Ovary (tissue), 9 donors: ENCODE measurements around the gene LZIC. TPM values are rescaled to one million over a fixed set of nuclear protein-coding genes. Genes with fewer than 3 reads are reported as not detected.

ENCODE experiments used
- DNase-seq, 5 donors: peaks; one replicate each; pipeline ENCODE4 v3.0.0-alpha.2; 2019 to 2020
- H3K27ac ChIP-seq, 2 donors: fragments of 200-600 bp; one replicate each; pipeline versions ENCODE4 v1.5.1 to v1.8.0; 2019 to 2022
- H3K27me3 ChIP-seq: fragments of 200-600 bp; one replicate; pipeline ENCODE4 v1.8.0; 2022
- H3K36me3 ChIP-seq: fragments of 200-600 bp; sonication (generic); one replicate; pipeline ENCODE4 v1.5.1; 2019
- H3K4me1 ChIP-seq: one replicate; pipeline ENCODE4 v1.8.1; 2013; ENCODE audit warnings: mild to moderate bottlenecking, moderate library complexity; ENCODE audit not compliant: insufficient read depth
- H3K4me3 ChIP-seq: fragments of 200-600 bp; sonication (generic); one replicate; pipeline ENCODE4 v1.5.1; 2017
- H3K9me3 ChIP-seq, 2 donors: fragments of 200-600 bp in 1 of 2; sonication (generic) in 1 of 2; one replicate each; pipeline versions ENCODE4 v1.5.1 to v1.8.1; 2013 to 2019; ENCODE audit warnings: mild to moderate bottlenecking in 1 of 2, moderate library complexity in 1 of 2
- EP300 ChIP-seq: sonication (generic); formaldehyde crosslinking; IDR thresholded peaks from one replicate; pipeline ENCODE4 v1.6.1; 2017; ENCODE audit warnings: antibody characterized with exemption
- POLR2A ChIP-seq: fragments of 450-650 bp; IDR thresholded peaks from one replicate; pipeline ENCODE4 v1.6.1; 2017; ENCODE audit warnings: antibody characterized with exemption, mild to moderate bottlenecking, moderate library complexity
- WGBS, 3 donors: extraction: QIAGEN DNeasy Blood & Tissue Kit in 1 of 3; methylation state at CpG; one replicate each; pipeline versions ENCODE4 v1.1.5 to v1.1.7; 2013 to 2017; 5-methylcytosine and 5-hydroxymethylcytosine counted together
- intact Hi-C, 4 donors: fragments of 100-400 bp; cut with DNase I; formaldehyde crosslinking; loops; one replicate each; pipeline versions ENCODE4 v1.11.0 to v1.15.1; 2022 to 2023
- polyA plus RNA-seq, 2 donors: library from polyadenylated mRNA; stranded (reverse); fragments of 200-250 nt in 1 of 2; fragments of 350-450 nt in 1 of 2; fragmentation: Illumina TruSeq in 1 of 2; extraction: RNeasy Lipid Tissue Mini Kit (QIAGEN cat#74804) in 1 of 2; gene quantifications; one replicate each; pipeline ENCODE4 v1.2.3, GENCODE V29; 2013 to 2014
- total RNA-seq, 7 donors: library from RNA; depleted of rRNA in 2 of 7; stranded (reverse); fragments of >200 nt in 2 of 7; fragmentation: NEBNext Ultra II Directional in 3 of 7; extraction: Animal tissue kit (Norgen Biotek cat#: 25700) in 3 of 7; gene quantifications; one replicate each; pipeline versions ENCODE4 v1.1.0 to v1.2.4, GENCODE V29; 2016 to 2023
- TF ChIP-seq, protein P1 (sequence below), 3 donors: fragments of 450-650 bp in 2 of 3; fragments of 200-600 bp in 1 of 3; IDR thresholded peaks; one replicate each; pipeline versions ENCODE4 v1.5.1 to v1.8.0; 2016 to 2022; ENCODE audit warnings: antibody characterized with exemption in 3 of 3, mild to moderate bottlenecking in 1 of 3
- donor health status: DM: no; HTN: no; CAD: no; lungs with moderate emphysema.
- donor health status: DM: no; HTN: no; CAD: no.
- donor health status: Bipolar disorder and iron deficiency.
- donor health status: DM: yes; HTN: yes; CAD: no.
- donor health status: DM: no; HTN: no; CAD: no.
- donor health status: DM: yes; HTN: yes; CAD: no.

Gene LZIC
- total and polyA plus RNA-seq, 9 donors, result 21.2 to 61.3 (median 40.2) TPM

GRCh38 chr1:9902060-9902452, 41.1 kb downstream of the LZIC start:
- no peaks in the 10 kb centered on the region for H3K9me3 ChIP-seq
- no peak overlapping the region for H3K4me3 ChIP-seq
- peaks cover 13% of the 10 kb centered on the region for H3K4me1 ChIP-seq
- intact Hi-C loops, result no loop called here
- no peaks in the 10 kb centered on the region for H3K27me3 ChIP-seq
- no peak for TF ChIP-seq POLR2A
- TF ChIP-seq EP300, result no peak
- TF ChIP-seq, protein P1, sequence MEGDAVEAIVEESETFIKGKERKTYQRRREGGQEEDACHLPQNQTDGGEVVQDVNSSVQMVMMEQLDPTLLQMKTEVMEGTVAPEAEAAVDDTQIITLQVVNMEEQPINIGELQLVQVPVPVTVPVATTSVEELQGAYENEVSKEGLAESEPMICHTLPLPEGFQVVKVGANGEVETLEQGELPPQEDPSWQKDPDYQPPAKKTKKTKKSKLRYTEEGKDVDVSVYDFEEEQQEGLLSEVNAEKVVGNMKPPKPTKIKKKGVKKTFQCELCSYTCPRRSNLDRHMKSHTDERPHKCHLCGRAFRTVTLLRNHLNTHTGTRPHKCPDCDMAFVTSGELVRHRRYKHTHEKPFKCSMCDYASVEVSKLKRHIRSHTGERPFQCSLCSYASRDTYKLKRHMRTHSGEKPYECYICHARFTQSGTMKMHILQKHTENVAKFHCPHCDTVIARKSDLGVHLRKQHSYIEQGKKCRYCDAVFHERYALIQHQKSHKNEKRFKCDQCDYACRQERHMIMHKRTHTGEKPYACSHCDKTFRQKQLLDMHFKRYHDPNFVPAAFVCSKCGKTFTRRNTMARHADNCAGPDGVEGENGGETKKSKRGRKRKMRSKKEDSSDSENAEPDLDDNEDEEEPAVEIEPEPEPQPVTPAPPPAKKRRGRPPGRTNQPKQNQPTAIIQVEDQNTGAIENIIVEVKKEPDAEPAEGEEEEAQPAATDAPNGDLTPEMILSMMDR (IDR thresholded peaks at IDR 0.05), result no peak
- H3K27ac ChIP-seq, result no peak overlapping the region
- 54 to 65% (median 64%) methylated on average over 6 of the region's 6 CpGs for WGBS, 3 donors
- no peak for DNase-seq
- H3K36me3 ChIP-seq, result no peaks in the 10 kb centered on the region

GRCh38 chr1:9901148-9902059, 41.8 kb downstream of the LZIC start:
- Histone ChIP-seq H3K27ac (no peak overlapping the region), H3K36me3 (no peaks in the 10 kb centered on the region), H3K4me1 (peaks cover 13% of the 10 kb centered on the region), H3K27me3 (no peaks in the 10 kb centered on the region), H3K4me3 (no peak overlapping the region), H3K9me3 (no peaks in the 10 kb centered on the region)
- intact Hi-C loops, result no loop called here
- TF ChIP-seq EP300, result no peak
- no peak for TF ChIP-seq POLR2A
- TF ChIP-seq, protein P1 (IDR thresholded peaks at IDR 0.05), result no peak
- peak in 2 of 5 donors; percentile 37 to 65 for DNase-seq
- 48 to 57% (median 53%) methylated on average over 9 of the region's 9 CpGs for WGBS, 3 donors

DNA sequence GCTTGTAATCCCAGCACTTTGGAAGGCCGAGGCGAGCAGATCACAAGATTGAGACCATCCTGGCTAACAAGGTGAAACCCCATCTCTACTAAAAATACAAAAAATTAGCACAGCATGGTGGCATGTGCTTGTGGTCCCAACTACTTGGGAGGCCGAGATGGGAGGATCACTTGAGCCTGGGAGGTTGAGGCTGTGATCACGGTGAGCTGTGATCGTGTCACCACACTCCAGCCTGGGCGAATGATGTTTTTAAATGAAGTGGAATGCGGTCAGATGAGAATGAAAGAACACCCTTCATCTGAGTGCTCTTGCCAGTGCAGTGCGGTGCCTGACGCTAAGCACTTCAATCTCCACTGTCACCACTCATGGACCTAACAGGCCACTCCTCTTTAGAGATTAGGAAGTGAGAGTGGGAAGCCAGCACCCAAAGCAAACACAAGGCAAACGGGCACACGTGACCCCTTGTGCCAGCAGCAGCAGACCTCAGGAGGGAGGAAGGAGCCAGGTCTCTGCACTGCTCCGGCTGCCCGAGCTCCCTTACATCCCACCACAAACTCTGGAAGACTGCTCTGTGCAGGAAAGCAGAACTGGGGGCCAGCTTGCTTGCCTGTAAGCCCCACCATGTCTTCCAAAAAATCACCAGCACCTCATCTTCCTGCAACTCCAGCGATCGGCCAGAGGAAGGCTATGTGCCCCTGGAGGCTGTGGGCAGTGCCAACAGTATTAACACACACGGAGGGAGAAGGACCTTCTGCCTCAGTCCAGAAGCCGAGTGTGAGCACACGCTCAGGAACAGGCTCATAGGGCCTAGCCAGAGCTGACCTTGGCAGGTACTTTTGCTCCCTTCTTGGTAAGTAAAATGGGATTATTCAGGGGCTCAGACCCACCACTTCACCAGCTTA, 42.8 kb downstream of the LZIC start:
- DNase-seq, result no peak
- no peak overlapping the region for H3K4me3 ChIP-seq
- no peak overlapping the region for H3K27ac ChIP-seq
- no peaks in the 10 kb centered on the region for H3K36me3 ChIP-seq
- H3K9me3 ChIP-seq, result no peaks in the 10 kb centered on the region
- 78 to 86% (median 79%) methylated on average over 18 of the region's 18 CpGs for WGBS, 3 donors
- H3K27me3 ChIP-seq, result no peaks in the 10 kb centered on the region
- intact Hi-C loops, result no loop called here
- TF ChIP-seq, protein P1 (IDR thresholded peaks at IDR 0.05), result no peak
- no peak for TF ChIP-seq EP300
- H3K4me1 ChIP-seq, result peaks cover 13% of the 10 kb centered on the region

DNA sequence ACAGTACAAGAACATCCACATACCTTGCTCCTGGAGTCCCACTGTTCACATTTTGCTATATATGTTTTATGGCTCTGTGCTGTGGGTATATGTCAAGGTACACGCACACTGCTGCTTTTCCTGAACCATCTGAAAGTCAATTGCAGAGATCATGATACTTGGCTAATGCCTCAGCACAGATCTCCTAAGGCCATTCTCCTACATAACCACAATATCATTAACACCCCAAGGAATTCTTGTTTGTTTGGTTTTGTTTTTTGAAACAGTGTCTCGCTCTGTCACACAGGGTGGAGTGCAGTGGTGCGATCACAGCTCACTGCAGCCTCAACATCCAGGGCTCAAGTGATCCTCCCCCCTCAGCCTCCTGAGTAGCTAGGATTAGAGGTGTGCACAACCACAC, 49.1 kb downstream of the LZIC start:
- no peak for DNase-seq
- no peak overlapping the region for H3K4me3 ChIP-seq
- H3K27me3 ChIP-seq, result no peaks in the 10 kb centered on the region
- H3K36me3 ChIP-seq, result no peaks in the 10 kb centered on the region
- WGBS, 3 donors, result 86 to 91% (median 89%) methylated on average over 3 of the region's 3 CpGs
- intact Hi-C loops, result no loop called here
- TF ChIP-seq, protein P1 (IDR thresholded peaks at IDR 0.05), result no peak
- TF ChIP-seq POLR2A (no peak), EP300 (no peak)
- no peaks in the 10 kb centered on the region for H3K9me3 ChIP-seq
- H3K27ac ChIP-seq, result no peak overlapping the region
- H3K4me1 ChIP-seq, result peaks cover 3% of the 10 kb centered on the region
